IPS-11a (cell line): Measurements from ENCODE around the gene FNDC4.
"Not testable (repeated sequence)": the region's sequence is repeated elsewhere in the genome, so short reads cannot be mapped to it uniquely, and the experiment has no call there.

Experiments used
- H3K4me3 ChIP-seq: one replicate; pipeline ENCODE4 v1.5.1; 2013; ENCODE audit warnings: low read depth, low read length, control low read depth

The FNDC4 gene

GRCh38 chr2:27494944-27495554, at the start of gene FNDC4:
Gene FNDC4, minus strand, starts transcription at chr2:27495200. Its CDS starts 521 bp downstream, at chr2:27494679.
- H3K4me3 ChIP-seq = peak within 1 kb of the TSS; percentile 69

GRCh38 chr2:27544143-27544821, 49.3 kb upstream of the FNDC4 start:
- no peak overlapping the region for H3K4me3 ChIP-seq

GRCh38 chr2:27539649-27540048, 44.6 kb upstream of the FNDC4 start:
- H3K4me3 ChIP-seq = not testable (repeated sequence)

- not testable (repeated sequence) for H3K4me3 ChIP-seq
These were observed 43.9 kb upstream of the FNDC4 start for GRCh38 chr2:27538839-27539450.

- no peak overlapping the region for H3K4me3 ChIP-seq
These were observed 42.3 kb upstream of the FNDC4 start for GRCh38 chr2:27537287-27537686.

- H3K4me3 ChIP-seq = no peak overlapping the region
These were observed 37.0 kb upstream of the FNDC4 start for GRCh38 chr2:27531983-27532382.

- H3K4me3 ChIP-seq = no peak overlapping the region
These were observed 32.2 kb upstream of the FNDC4 start for GRCh38 chr2:27527182-27527581.

- no peak overlapping the region for H3K4me3 ChIP-seq
These were observed 27.5 kb upstream of the FNDC4 start for GRCh38 chr2:27522400-27522945.

GRCh38 chr2:27520316-27520715, 25.3 kb upstream of the FNDC4 start:
- H3K4me3 ChIP-seq = no peak overlapping the region

GRCh38 chr2:27518782-27519113, 23.7 kb upstream of the FNDC4 start:
- no peak overlapping the region for H3K4me3 ChIP-seq

GRCh38 chr2:27518113-27518781, 23.2 kb upstream of the FNDC4 start:
- H3K4me3 ChIP-seq = no peak overlapping the region

- no peak overlapping the region for H3K4me3 ChIP-seq
These were observed 14.3 kb upstream of the FNDC4 start for GRCh38 chr2:27509326-27509725.

GRCh38 chr2:27507293-27507692, 12.3 kb upstream of the FNDC4 start:
- H3K4me3 ChIP-seq = no peak overlapping the region

GRCh38 chr2:27506587-27506986, 11.6 kb upstream of the FNDC4 start:
- H3K4me3 ChIP-seq = no peak overlapping the region

- H3K4me3 ChIP-seq = no peak overlapping the region
These were observed 7.1 kb upstream of the FNDC4 start for GRCh38 chr2:27502142-27502541.

- H3K4me3 ChIP-seq = no peak overlapping the region
These were observed 6.0 kb upstream of the FNDC4 start for GRCh38 chr2:27501042-27501441.

GRCh38 chr2:27498975-27499374, 4.0 kb upstream of the FNDC4 start:
- no peak overlapping the region for H3K4me3 ChIP-seq

- H3K4me3 ChIP-seq = no peak overlapping the region
These were observed 2.3 kb upstream of the FNDC4 start for GRCh38 chr2:27497288-27497627.

GRCh38 chr2:27496357-27497287, 1.6 kb upstream of the FNDC4 start, which contains the start of gene GCKR:
Gene GCKR, plus strand, starts transcription at chr2:27496839. Its CDS starts 66 bp downstream, at chr2:27496905.
- peak within 1 kb of the TSS; percentile 69 for H3K4me3 ChIP-seq

GRCh38 chr2:27495840-27496356, 898 bp upstream of the FNDC4 start:
- H3K4me3 ChIP-seq = peak overlapping the region; percentile 69
